Stimulated activated CD4-positive, alpha-beta T cell treated with anti-CD3 and anti-CD28 coated beads, Interleukin-2, amount 100 ng/mL, for 48 hours (primary cell): ENCODE results near the gene GMDS.

Experiments used
- DNase-seq, 2 donors: peaks; one replicate each; pipeline ENCODE4 v3.0.0-alpha.2; 2020

Gene GMDS

DNA sequence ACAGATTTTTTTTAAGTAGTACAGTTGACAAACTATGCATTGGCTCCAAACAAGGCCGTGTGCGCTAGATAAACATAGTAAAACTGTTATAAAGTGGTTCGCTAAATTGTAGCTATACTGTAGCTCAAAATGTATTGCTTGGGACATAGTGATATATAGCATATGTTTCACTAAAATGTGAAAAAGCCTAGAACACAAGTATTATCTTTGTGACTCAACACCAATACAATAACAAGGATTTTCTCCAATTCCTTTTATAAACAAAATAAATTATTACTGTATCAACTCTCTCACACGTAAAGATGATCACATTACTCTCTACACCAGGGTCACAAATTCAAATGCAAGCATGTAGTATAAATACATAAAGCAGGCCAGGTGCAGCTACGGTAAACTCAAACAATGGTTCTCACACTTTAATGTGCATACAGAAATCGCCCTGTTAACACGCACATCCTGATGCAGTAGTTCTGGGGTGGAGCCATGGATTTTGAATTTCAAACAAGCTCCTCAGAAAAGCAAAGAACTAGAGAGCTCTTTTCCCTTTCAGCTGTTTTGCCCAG is 214.6 kb downstream of the GMDS start:
- no peak for DNase-seq

DNA sequence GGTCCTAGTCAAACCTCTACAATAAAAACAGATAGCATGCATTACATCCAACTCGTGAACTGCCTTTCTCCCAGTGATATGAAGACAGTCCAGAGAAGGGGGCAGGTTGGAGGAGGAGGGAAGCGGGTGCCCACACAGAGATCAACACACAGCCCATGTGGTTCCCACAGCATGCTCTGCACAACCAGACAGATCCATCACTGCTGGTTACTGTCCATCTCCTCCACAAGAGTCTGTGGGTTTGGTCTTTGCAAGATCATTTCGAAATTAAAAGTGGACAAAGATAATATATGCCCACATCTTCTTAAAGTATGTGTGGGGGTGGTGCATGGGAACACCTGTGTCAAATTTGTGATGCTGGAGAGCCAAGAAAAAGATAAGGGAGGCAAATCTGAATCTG is 215.5 kb downstream of the GMDS start:
- no peak for DNase-seq

DNA sequence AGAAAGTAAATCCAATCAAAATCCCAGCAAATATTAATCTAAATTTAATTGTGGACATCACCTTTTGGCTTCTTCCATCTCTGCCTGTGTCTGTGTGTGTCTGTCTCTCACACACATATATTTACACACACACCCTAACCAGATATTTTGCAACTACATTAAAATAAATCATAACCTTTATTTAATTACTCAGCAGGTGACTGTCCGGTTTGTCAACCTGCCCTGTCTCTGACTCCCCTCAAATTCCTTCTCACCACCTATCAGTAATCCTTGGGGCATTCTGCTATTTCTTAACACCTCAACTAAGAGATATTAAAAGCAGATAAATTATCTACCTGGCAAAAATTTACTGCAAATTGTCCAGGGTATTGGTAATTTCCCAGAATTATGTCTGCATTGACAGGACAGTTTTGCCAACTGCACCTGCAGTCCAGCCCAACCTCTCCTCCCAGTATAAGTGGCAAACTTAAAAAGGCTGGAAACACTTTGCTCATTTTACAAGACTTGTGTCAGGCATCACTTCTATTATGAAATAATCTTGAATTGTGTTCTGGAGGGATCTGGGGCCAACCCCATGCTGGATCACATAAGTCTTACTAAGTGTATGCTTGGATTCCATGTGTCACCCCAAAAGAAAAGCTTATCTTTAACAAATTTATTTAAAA is 216.1 kb downstream of the GMDS start:
- no peak for DNase-seq

DNA sequence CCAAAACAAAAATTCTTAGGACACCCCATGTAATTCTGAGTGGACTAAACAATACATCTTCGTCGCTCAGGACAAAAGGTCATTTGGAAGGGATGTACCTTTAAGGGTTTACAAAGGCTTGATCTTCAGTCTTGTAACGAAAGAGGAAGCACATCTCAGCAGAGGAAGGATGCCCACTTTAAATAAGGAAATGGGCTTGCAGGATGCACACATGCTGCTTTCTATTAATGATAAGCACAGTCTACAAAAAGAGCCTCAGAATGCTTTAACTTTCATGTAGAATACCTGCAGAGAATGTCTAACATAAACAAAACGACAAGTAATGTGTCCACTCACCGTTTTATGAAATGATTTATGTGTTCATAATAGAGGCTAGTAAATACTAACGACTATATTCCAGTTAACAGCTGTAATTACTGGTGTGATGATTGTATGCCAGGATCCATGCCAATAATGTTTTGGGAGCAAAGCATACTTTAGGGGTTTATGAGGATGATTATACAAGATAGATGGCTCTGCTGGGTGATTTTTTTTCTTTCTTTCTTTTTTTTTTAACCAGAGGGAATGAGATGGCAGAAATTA is 216.9 kb downstream of the GMDS start:
- no peak for DNase-seq

DNA sequence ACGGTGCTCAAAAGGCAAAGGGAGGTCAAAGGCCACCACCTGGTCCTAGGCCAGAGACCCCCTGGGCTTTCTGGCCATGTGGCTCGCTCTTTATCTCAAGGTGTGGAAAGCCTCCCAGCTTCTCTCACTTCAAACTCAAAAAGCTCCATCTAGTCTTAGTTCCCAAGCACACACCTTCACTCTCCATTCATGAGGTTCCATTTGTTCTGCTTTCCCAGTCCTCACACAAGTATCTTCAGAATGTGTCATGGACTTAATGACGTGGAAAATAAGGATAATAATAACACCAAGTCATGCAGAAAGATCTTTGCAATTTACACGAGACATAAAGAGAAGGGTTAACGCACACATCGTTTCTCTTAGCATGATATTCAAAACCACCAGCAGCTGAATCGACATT is 219.3 kb downstream of the GMDS start:
- no peak for DNase-seq

DNA sequence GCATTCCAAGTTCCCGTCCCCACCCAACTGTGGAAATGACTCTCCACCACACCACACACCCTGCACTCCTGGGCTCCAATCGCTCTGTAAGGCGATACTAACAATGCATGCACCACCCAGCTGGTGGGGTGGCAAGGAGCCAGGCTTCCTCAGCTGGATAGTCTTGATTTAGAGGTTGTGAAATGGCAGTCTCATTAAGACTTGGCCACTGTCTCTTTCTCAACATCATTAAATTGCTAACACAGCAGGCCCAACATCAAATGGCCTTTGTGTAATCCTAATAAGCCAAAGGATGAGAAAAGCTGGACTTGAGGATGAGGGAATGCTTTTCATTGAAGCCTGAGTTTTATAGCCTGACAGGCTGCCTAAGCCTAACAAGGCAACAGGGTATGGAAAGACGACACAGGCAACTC is 223.7 kb downstream of the GMDS start:
- no peak for DNase-seq

DNA sequence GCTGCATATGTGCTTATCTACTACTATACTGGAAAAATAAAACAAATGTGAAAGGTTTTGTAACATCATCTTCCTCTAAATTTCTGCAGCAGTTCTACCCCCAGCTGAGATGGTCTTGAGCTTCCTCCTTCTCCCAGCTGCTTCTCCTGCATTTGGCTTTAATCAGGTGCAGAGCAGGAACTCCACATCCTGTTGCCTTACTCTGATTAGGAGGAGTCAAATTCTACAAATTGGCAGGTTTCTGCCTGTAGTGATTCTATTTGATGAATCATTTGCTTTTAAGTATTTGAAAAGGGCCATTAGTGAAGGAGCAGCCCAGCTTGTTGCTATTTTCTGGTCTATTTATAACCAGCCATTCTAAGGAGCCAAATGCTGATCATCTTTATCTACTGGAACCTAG is 224.5 kb downstream of the GMDS start:
- DNase-seq: no peak

DNA sequence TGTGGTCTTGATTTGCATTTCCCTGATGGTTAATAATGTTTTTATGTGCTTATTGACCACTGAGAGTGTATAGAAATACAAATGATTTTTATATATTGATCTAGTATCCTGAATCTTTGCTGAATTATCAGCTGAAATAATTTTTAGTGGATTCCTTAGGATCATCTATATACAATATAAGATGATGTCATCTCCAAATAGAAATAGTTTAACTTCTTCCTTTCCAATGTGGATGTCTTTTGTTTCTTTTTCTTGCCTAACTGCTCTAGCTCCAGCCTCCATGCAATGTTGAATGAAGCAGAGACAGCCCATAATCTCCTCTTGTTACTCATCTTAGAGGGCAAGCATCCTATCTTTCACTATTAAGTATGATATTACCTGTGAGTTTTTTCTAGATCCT is 226.4 kb downstream of the GMDS start:
- no peak for DNase-seq

DNA sequence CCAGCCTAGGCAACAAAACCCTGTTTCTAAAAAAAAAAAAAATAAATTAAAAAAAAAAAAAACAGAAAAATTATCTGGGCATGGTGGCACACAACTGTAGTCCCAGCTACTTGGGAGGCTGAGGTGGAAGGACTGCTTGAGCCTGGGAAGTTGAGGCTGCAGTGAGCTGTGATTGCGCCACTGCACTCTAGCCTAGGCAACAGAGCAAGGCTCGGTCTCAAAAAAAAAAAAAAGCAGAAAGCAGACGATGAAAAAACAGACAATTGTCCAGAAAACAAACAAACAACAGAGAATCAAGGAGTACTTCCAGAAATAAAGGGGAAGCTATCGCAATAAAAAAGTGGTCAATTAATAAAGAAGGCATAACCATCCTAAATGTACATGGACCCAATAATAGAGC is 229.4 kb downstream of the GMDS start:
- no peak for DNase-seq

DNA sequence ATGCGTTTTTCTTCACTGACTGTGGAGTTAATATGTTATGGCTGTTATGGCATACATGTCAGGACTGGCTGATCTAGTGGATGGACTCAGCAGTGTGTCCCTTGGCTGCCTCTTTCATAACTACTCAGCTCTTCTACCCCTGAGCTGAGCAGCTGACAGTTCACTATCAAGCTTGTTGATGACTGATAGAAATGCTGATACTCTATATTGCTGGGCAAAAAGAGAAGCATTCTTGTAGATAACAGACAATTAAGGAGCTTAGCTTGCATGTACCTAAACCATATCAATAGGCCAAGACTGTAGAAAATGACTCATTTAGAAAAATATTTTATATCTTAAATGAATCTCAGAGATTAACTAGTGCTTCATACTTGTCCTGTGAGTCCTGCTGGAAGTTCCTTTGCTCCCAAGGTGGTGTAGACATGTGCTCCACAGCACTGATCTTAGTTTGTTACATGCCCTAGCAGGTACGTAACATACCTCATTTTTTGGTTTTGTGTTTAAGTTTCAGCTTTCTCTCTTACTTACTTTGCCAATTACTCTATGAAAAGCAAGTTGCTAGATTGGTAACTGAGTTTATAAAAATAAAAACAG is 236.9 kb downstream of the GMDS start:
- no peak for DNase-seq

DNA sequence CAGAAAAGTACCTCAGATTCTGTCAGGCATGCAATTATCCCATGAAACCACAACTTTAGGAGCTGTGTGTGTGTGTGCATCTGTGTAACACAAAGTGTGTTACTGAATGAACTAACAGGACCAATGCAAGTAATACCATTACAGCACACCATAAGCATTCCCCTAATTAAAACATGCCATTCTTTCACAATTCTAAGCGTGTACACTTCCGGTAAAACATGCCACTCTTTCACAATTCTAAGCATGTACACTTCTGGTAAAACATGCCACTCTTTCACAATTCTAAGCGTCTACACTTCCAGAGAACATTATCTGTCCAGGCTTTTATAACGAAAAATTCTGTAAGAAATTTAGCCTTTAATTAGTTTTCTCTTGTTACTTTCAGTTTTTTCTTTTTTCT is 238.2 kb downstream of the GMDS start:
- DNase-seq: no peak

DNA sequence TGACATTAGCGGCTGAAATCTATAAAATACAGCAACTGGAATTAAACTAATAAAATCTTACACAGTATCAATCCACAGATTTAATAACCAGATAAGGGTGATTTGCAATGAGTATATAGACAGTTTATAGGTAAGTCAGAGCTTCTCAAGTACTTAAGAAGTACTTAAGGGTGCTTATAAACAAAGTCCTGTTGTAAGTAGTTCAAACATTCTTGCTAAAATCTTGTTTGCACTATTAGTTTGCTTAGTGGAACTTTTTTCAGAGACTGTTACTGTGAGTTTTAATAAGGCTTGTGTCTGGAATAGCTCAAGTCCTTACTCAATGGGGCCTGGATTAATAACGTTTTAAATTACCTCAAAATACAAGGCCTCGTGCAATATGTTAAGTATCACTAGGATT is 240.5 kb downstream of the GMDS start:
- no peak for DNase-seq

DNA sequence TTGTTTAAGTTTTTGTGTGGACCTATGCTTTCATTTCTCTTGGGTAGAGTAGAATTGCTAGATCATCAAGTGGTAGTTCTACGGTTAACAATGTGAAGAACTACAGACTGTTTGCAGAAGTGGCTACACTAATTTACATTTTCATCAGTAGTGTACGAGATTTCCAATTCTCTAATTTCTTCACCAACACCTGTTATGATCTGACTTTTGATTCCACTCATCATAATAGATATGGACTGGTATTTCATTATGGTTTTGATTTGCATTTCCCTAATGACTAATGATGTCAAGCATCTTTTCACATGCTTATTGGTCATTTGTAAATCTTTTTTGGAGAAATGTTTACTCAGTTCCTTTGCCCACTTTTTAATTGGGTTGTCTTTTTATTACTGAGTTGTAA is 244.4 kb downstream of the GMDS start:
- DNase-seq: no peak

DNA sequence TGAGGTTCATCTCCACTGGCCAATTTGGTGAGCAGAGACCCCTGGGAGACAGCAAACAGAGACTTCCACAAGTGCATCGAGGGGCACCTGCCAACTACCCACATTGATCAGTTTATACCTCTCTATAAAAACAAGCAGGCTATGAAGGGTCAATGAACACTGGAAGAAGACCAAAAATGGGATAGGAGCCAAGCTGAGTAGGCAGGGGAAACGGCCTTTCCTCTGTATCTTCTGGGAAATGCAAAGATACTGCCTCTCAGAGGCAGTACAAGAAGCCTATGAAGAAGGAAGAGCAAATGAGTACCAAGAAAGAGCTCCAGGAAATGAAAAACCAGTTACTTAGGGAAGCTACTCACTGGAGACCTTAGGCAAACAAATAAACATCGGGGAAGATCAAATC is 247.7 kb downstream of the GMDS start:
- DNase-seq: no peak

DNA sequence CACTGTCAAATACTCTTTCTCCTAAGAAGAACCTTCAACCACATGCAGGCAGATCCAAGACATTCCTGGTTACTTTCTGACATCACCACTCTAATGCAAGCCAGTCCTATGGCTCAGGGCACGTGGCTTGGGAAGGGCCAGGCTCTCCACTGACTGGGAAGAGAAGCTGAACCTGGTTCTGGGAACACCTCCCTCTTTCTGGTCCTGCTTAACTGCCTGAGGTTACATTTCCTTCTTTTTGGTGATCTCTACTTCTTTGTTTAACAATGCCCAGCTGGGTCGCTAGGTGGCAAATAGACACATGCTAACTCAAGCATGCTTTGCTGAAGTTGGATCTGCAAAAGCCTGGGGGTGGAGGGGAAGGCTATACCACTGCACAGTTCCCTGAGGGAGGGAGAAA is 249.8 kb downstream of the GMDS start:
- no peak for DNase-seq

DNA sequence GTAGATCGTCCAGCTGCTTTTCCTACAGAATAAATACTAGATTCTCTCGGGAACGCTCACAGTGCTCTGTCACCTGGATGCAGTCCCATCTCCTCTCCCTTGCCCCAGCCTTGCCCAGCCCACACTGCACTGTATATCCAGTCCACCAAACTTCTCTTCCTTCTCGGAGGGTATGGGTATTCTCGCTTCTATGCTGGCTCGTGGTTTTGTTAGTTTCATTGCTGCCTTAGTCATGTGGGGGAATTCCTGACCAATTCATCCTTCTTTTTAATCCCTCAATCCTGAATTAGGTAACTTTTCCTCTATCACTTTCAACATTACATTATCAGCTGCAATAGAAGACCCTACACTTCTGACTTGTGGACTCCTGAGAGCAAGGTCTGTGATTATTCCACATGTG is 252.4 kb downstream of the GMDS start:
- DNase-seq: no peak

DNA sequence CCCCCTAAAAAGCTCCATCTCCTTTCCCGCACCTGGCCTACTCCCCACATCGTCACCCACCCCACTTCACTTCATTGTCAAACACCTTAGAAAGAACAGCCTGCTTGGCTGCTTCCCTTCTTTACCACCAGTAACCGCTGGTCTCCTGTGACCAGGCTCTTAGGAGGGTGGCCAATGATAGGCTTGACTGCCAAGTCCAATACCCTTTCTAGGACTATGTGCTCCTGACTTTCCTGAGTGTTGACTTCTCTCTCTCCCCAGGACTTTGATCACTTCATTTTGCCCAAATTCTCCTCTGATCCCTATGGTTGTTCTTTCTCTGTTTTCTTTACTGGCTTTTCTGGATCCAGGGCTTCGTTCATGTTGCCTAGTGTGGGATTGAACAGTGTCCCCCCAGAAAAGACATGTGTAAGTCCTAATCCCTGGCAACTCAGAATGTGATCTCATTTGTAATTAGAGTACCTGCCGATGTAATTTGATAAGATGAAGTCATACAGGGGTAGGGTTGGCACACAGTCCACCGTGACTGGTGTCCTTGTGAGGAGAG is 254.0 kb downstream of the GMDS start:
- DNase-seq: no peak

DNA sequence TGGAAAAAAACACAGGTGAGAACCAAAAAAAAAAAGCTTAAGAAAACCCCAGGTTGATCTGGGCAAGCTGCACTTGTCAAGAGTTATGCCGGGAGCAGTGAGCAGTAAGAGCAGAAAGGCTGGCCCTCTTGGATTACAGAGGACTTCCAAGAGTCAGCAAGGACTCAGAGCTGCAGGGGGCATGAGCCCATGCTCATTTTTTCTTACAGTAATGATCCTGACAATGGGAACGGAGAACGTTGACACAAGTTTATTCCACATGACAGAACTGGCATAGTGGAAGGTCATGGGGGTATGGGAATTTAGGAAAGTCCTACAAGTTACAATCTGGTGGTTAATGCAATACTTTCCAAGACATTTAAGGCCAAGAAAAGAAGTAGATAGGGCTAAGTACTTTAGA is 256.6 kb downstream of the GMDS start:
- no peak for DNase-seq

DNA sequence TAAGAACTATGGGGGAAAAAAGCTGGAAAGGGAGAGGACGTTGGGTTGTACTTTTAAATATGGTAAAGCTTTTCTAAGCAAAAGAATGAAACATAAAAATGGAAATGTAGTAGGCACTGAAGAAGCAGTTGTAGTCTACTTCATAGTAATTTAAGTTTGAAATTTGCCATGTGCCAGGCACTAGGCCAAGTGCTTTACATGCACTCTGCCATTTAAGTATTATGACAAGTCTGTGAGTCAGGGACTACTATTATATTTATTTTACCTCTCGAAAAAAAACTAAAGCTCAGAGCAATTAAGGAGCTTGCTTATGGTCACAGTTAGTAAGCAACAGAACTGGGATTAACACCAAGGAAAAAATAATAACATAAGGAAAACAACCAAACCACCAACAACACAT is 257.8 kb downstream of the GMDS start:
- no peak for DNase-seq

DNA sequence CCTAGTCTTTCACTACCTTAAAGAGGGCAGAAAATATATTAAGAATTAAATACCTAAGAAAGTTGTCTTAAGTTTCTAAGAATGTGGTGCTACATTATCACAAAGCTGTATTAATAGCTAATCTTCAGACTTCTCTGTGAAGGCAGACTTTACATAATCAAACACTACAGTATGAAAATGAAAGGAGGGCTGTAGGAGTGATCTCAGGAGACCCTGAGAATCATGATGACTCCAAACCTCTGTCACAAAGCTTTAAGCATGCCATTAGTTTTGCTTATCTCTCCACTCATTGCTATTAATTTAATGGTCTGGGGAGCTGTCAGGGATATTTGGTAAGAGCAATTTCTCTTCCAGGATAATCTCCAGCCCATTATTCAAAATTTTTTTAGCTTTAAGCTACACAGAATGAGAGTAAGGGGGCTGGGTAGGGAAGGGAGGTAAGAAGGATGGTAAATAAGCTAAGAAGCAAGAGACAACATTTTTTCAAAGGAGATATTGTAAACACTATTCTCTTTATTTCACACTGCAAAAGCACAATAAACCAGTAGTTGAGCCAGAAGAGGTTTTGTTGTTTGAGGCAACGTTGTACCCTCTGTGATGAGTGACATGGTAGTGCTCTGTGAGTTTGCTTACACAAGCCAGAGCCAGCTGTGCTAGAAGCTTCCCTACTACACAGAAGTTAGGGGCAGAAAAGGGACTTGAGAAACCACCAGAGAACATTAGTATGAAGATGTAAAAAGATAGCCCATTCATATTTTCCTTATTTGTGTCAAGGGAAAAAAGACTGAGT is 258.8 kb downstream of the GMDS start:
- no peak for DNase-seq

DNA sequence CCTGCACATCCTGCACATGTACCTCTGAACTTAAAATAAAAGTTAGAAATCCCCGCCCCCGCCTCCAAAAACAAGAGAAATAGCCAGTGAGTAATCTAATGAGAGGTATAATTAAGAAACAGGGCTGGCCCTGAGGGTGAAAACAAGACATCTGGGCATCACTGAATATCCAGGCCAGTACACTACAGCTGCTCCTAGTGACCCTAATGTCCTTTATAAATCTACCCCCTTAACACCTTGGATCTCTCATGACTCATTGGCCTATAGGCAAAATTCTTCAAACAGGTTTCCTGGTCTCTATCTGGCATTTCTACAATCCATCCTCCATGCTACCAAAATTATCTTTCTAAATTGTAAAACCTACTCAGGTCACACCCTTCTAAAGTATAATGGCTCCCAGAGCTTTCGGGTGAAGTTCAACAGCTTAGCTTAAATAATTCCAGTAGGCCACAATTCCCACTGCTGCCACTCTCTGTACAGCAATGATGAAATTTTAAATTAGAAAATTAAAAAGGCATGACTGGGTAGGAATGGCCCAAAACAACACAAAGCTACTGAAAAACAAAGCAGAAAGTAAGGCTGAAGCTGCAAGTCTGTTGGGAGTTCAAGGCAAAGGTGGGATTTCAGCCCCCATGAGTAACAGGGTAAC is 260.9 kb downstream of the GMDS start:
- DNase-seq: no peak

DNA sequence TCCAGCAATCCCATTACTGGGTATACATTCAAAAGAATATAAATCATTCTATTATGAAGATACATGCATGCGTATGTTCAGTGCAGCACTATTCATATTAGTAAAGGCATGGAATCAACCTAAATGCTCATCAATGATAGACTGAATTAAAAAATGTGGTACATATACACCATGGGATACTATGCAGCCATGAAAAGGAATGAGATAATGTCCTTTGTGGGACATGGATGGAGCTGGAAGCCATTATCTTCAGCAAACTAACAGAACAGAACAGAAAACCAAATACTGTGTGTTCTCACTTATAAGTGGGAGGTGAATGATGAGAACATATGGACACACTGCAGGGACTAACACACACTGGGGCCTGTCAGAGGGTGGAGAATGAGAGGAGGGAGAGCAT is 261.6 kb downstream of the GMDS start:
- DNase-seq: no peak

DNA sequence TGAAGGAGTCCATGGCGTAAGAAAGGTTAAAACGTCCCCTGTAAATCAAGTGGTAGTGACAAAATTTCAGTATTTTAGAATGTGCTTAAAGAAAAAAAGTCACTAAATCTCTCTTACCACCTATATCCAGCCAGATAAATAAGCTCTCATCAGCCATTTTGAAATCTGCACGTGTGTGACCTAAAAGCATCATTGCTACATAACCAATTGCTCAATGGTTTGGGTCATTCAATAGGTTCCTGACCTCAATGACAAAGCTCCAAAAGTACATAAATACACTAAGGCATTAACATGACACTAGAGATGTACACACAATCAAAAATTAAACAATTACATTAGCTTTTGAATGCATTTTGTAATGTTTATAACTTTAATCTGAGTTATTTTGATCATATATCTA is 272.4 kb downstream of the GMDS start:
- no peak for DNase-seq
